WTC11 (cell line): ENCODE measurements around the gene KAT8. TPM values are rescaled to one million over a fixed set of nuclear protein-coding genes. Genes with fewer than 3 reads are reported as not detected.

Experiments
- ATAC-seq: fragments of 200-7000 bp; cut with Tn5 transposase; 2 replicates; pipeline ENCODE4 v1.10.0; 2021; ENCODE audit warnings: mild to moderate bottlenecking, moderate library complexity
- CTCF ChIA-PET: fragments of 300-600 bp; sonication (Branson Sonifier 250); formaldehyde crosslinking; loops from one replicate; lab custom pipeline; 2021; ENCODE audit warnings: antibody characterized with exemption; lab: Charles Lee
- POLR2A ChIA-PET: fragments of 350-600 bp; sonication (Branson Sonifier 250); formaldehyde crosslinking; loops from one replicate; lab custom pipeline; 2021; ENCODE audit warnings: antibody characterized with exemption; lab: Charles Lee
- DNase-seq: peaks from one replicate; pipeline ENCODE4 v3.0.0; 2021; ENCODE audit warnings: low spot score
- H3K27ac Mint-ChIP-seq: 2 replicates; pipeline ENCODE4 v1.8.0; 2021; ENCODE audit warnings: mixed read lengths
- H3K27me3 Mint-ChIP-seq: 2 replicates; pipeline ENCODE4 v1.8.0; 2021; ENCODE audit warnings: low read depth, mild to moderate bottlenecking, moderate library complexity, mixed read lengths
- H3K36me3 Mint-ChIP-seq: 2 replicates; pipeline ENCODE4 v1.8.0; 2021; ENCODE audit warnings: mixed read lengths
- H3K4me1 Mint-ChIP-seq: 2 replicates; pipeline ENCODE4 v1.8.0; 2022; ENCODE audit warnings: mixed read lengths
- H3K4me3 Mint-ChIP-seq: 2 replicates; pipeline ENCODE4 v1.8.0; 2021; ENCODE audit warnings: mild to moderate bottlenecking, moderate library complexity, mixed read lengths
- H3K9me3 Mint-ChIP-seq: 2 replicates; pipeline ENCODE4 v1.8.0; 2021; ENCODE audit warnings: mixed read lengths
- ARID4B ChIP-seq: sonication (generic); formaldehyde crosslinking; IDR thresholded peaks from 2 replicates; pipeline ENCODE4 v1.8.0; 2023; ENCODE audit warnings: missing genetic modification reagents, mild to moderate bottlenecking, borderline replicate concordance
- ATF3 ChIP-seq: sonication (generic); formaldehyde crosslinking; conservative IDR thresholded peaks from 2 replicates; pipeline ENCODE4 v1.8.1; 2022; ENCODE audit warnings: mild to moderate bottlenecking, missing genetic modification reagents
- ATF6 ChIP-seq: sonication (generic); formaldehyde crosslinking; IDR thresholded peaks from 2 replicates; pipeline ENCODE4 v1.8.1; 2023; ENCODE audit warnings: mild to moderate bottlenecking, missing genetic modification reagents
- CBFB ChIP-seq: sonication (generic); formaldehyde crosslinking; IDR thresholded peaks from 2 replicates; pipeline ENCODE4 v1.8.1; 2022; ENCODE audit warnings: mild to moderate bottlenecking, low read depth, missing genetic modification reagents
- FOXP4 ChIP-seq: sonication (generic); formaldehyde crosslinking; IDR thresholded peaks from 2 replicates; pipeline ENCODE4 v1.8.0; 2022; ENCODE audit warnings: mild to moderate bottlenecking, missing genetic modification reagents
- MYBL2 ChIP-seq: sonication (generic); formaldehyde crosslinking; IDR thresholded peaks from 2 replicates; pipeline ENCODE4 v1.8.1; 2023; ENCODE audit warnings: mild to moderate bottlenecking, moderate library complexity, missing genetic modification reagents
- NFYB ChIP-seq: sonication (generic); formaldehyde crosslinking; conservative IDR thresholded peaks from 2 replicates; pipeline ENCODE4 v1.8.0; 2022; ENCODE audit warnings: low read depth, missing genetic modification reagents
- NR1H2 ChIP-seq: sonication (generic); formaldehyde crosslinking; IDR thresholded peaks from 2 replicates; pipeline ENCODE4 v1.9.0; 2021; ENCODE audit warnings: mild to moderate bottlenecking, moderate library complexity, missing genetic modification reagents
- NR2C2 ChIP-seq: sonication (generic); formaldehyde crosslinking; IDR thresholded peaks from 2 replicates; pipeline ENCODE4 v1.8.0; 2022; ENCODE audit warnings: mild to moderate bottlenecking, missing genetic modification reagents
- PREB ChIP-seq: sonication (generic); formaldehyde crosslinking; IDR thresholded peaks from 2 replicates; pipeline ENCODE4 v1.8.1; 2022; ENCODE audit warnings: mild to moderate bottlenecking, missing genetic modification reagents, moderate library complexity, borderline replicate concordance
- TP53 ChIP-seq: sonication (generic); formaldehyde crosslinking; IDR thresholded peaks from 2 replicates; pipeline ENCODE4 v1.8.1; 2023; ENCODE audit warnings: mild to moderate bottlenecking, missing genetic modification reagents
- USF2 ChIP-seq: sonication (generic); formaldehyde crosslinking; IDR thresholded peaks from 2 replicates; pipeline ENCODE4 v1.8.1; 2023; ENCODE audit warnings: mild to moderate bottlenecking, missing genetic modification reagents, moderate library complexity
- ZBTB43 ChIP-seq: sonication (generic); formaldehyde crosslinking; IDR thresholded peaks from 2 replicates; pipeline ENCODE4 v1.8.1; 2023; ENCODE audit warnings: mild to moderate bottlenecking, missing genetic modification reagents
- ZNF219 ChIP-seq: sonication (generic); formaldehyde crosslinking; IDR thresholded peaks from 2 replicates; pipeline ENCODE4 v1.8.0; 2023; ENCODE audit warnings: missing genetic modification reagents, mild to moderate bottlenecking, borderline replicate concordance
- ZNF232 ChIP-seq: sonication (generic); formaldehyde crosslinking; IDR thresholded peaks from 2 replicates; pipeline ENCODE4 v1.8.0; 2022; ENCODE audit warnings: mild to moderate bottlenecking, missing genetic modification reagents
- ZNF263 ChIP-seq: sonication (generic); formaldehyde crosslinking; IDR thresholded peaks from 2 replicates; pipeline ENCODE4 v1.8.1; 2022; ENCODE audit warnings: low read depth, mild to moderate bottlenecking, moderate library complexity, missing genetic modification reagents
- ZNF423 ChIP-seq: fragments of 250-450 bp; sonication (Bioruptor Pico); IDR thresholded peaks from 2 replicates; pipeline ENCODE4 v2.1.2; 2022; ENCODE audit warnings: mild to moderate bottlenecking, moderate library complexity
- ZNF532 ChIP-seq: fragments of 250-450 bp; sonication (Bioruptor Pico); IDR thresholded peaks from 2 replicates; pipeline ENCODE4 v1.9.0; 2021; ENCODE audit warnings: mild to moderate bottlenecking, borderline replicate concordance
- ZSCAN18 ChIP-seq: fragments of 250-450 bp; sonication (Bioruptor Pico); IDR thresholded peaks from 2 replicates; pipeline ENCODE4 v2.1.2; 2022; ENCODE audit warnings: mild to moderate bottlenecking, moderate library complexity
- total RNA-seq: library from RNA; stranded (reverse); gene quantifications from 3 replicates; pipeline ENCODE4 v1.2.3, GENCODE V29; 2021

Gene KAT8
- total RNA-seq, 1 experiment from 2014 or later: 70.8 TPM

GRCh38 chr16:31087481-31087880, 30.0 kb upstream of the KAT8 start:
- Mint-ChIP-seq H3K27me3 (no peaks in the 10 kb centered on the region), H3K9me3 (no peaks in the 10 kb centered on the region), H3K27ac (no peak overlapping the region), H3K36me3 (peaks cover 12% of the 10 kb centered on the region), H3K4me3 (no peak overlapping the region), H3K4me1 (no peaks in the 10 kb centered on the region)
- ChIA-PET CTCF (no interaction called here), POLR2A (no interaction called here)
- DNase-seq (no peak), ATAC-seq (no peak)
- no peak for TF ChIP-seq ATF6 (CRISPR knock-in tag)
- no peak for TF ChIP-seq NFYB (CRISPR knock-in tag)
- TF ChIP-seq ZNF219 (CRISPR knock-in tag): no peak
- no peak for TF ChIP-seq TP53 (CRISPR knock-in tag)
- no peak for TF ChIP-seq ATF3 (CRISPR knock-in tag)
- no peak for TF ChIP-seq NR1H2
- TF ChIP-seq NR2C2 (CRISPR knock-in tag): no peak
- TF ChIP-seq ZSCAN18 (CRISPR knock-in tag): no peak
- TF ChIP-seq USF2: no peak
- no peak for TF ChIP-seq CBFB (CRISPR knock-in tag)
- TF ChIP-seq PREB (CRISPR knock-in tag): no peak
- no peak for TF ChIP-seq ZNF263 (CRISPR knock-in tag)
- TF ChIP-seq MYBL2 (CRISPR knock-in tag): no peak
- no peak for TF ChIP-seq ZNF532 (CRISPR knock-in tag)
- no peak for TF ChIP-seq ZNF232 (CRISPR knock-in tag)
- TF ChIP-seq ZBTB43 (CRISPR knock-in tag): no peak
- no peak for TF ChIP-seq FOXP4 (CRISPR knock-in tag)
- no peak for TF ChIP-seq ARID4B (CRISPR knock-in tag)
- no peak for TF ChIP-seq ZNF423 (CRISPR knock-in tag)
